ENCODE measurements around the gene AGPAT4.

Gene AGPAT4

GRCh38 chr6:161257793-161258457 is 15.9 kb downstream of the AGPAT4 start:
- Mint-ChIP-seq H3K9me3 (no peaks in the 10 kb centered on the region), H3K4me3 (no peak overlapping the region), H3K36me3 (ENCODE audit: insufficient read depth) (peaks cover 32% of the 10 kb centered on the region), H3K4me1 (ENCODE audit: low read depth in 2 of 2) (peaks cover 7 to 8% of the 10 kb centered on the region in 2 donors), H3K27ac (peak overlapping the region in 1 of 2 donors; percentile 20), H3K27me3 (no peaks in the 10 kb centered on the region)
- ATAC-seq (replicated peaks) (no peak), DNase-seq (no peak)

- ATAC-seq (replicated peaks) (no peak), DNase-seq (no peak)
- H3K36me3 Mint-ChIP-seq (ENCODE audit: insufficient read depth): peaks cover 29% of the 10 kb centered on the region
- H3K27ac Mint-ChIP-seq: peak overlapping the region in 1 of 2 donors; percentile 55
- no peaks in the 10 kb centered on the region for H3K9me3 Mint-ChIP-seq
- no peak overlapping the region for H3K4me3 Mint-ChIP-seq
- H3K27me3 Mint-ChIP-seq: no peaks in the 10 kb centered on the region
- H3K4me1 Mint-ChIP-seq (ENCODE audit: low read depth in 2 of 2): peaks cover 4 to 5% of the 10 kb centered on the region in 2 donors
Observed at GRCh38 chr6:161256407-161256806, 17.5 kb downstream of the AGPAT4 start.

GRCh38 chr6:161255518-161255917 is 18.3 kb downstream of the AGPAT4 start:
- no peak for ATAC-seq (replicated peaks)
- Mint-ChIP-seq H3K4me1 (ENCODE audit: low read depth in 2 of 2) (peaks cover 0 to 6% of the 10 kb centered on the region in 2 donors), H3K27ac (no peak overlapping the region), H3K36me3 (ENCODE audit: insufficient read depth) (peaks cover 25% of the 10 kb centered on the region), H3K9me3 (no peaks in the 10 kb centered on the region), H3K27me3 (no peaks in the 10 kb centered on the region), H3K4me3 (no peak overlapping the region)
- DNase-seq: no peak

- DNase-seq (no peak), ATAC-seq (replicated peaks) (no peak)
- H3K9me3 Mint-ChIP-seq: no peaks in the 10 kb centered on the region
- H3K36me3 Mint-ChIP-seq (ENCODE audit: insufficient read depth): peaks cover 17% of the 10 kb centered on the region
- peaks cover 0 to 6% of the 10 kb centered on the region in 2 donors for H3K4me1 Mint-ChIP-seq (ENCODE audit: low read depth in 2 of 2)
- peak overlapping the region in 1 of 2 donors; percentile 44 for H3K27ac Mint-ChIP-seq
- no peaks in the 10 kb centered on the region for H3K27me3 Mint-ChIP-seq
- no peak overlapping the region for H3K4me3 Mint-ChIP-seq
Observed at GRCh38 chr6:161254464-161255253, 19.2 kb downstream of the AGPAT4 start.

GRCh38 chr6:161254126-161254463 is 19.8 kb downstream of the AGPAT4 start:
- Mint-ChIP-seq H3K9me3 (no peaks in the 10 kb centered on the region), H3K36me3 (ENCODE audit: insufficient read depth) (peaks cover 14% of the 10 kb centered on the region), H3K4me3 (no peak overlapping the region), H3K27me3 (no peaks in the 10 kb centered on the region), H3K4me1 (ENCODE audit: low read depth in 2 of 2) (peaks cover 0 to 9% of the 10 kb centered on the region in 2 donors), H3K27ac (no peak overlapping the region)
- ATAC-seq (replicated peaks) (no peak), DNase-seq (no peak)

- ATAC-seq (replicated peaks): no peak
- no peak for DNase-seq
- H3K36me3 Mint-ChIP-seq (ENCODE audit: insufficient read depth): peaks cover 12% of the 10 kb centered on the region
- H3K27me3 Mint-ChIP-seq: no peaks in the 10 kb centered on the region
- peaks cover 0 to 8% of the 10 kb centered on the region in 2 donors for H3K4me1 Mint-ChIP-seq (ENCODE audit: low read depth in 2 of 2)
- peak overlapping the region; percentile 38 to 56 for H3K27ac Mint-ChIP-seq
- H3K9me3 Mint-ChIP-seq: no peaks in the 10 kb centered on the region
- H3K4me3 Mint-ChIP-seq: no peak overlapping the region
Observed at GRCh38 chr6:161251345-161251744, 22.5 kb downstream of the AGPAT4 start.

- Mint-ChIP-seq H3K36me3 (ENCODE audit: insufficient read depth) (peaks cover 6% of the 10 kb centered on the region), H3K4me3 (no peak overlapping the region), H3K4me1 (ENCODE audit: low read depth in 2 of 2) (peaks cover 0 to 8% of the 10 kb centered on the region in 2 donors), H3K27me3 (no peaks in the 10 kb centered on the region), H3K9me3 (no peaks in the 10 kb centered on the region), H3K27ac (no peak overlapping the region)
- DNase-seq (no peak), ATAC-seq (replicated peaks) (no peak)
Observed at GRCh38 chr6:161249327-161249726, 24.5 kb downstream of the AGPAT4 start.

GRCh38 chr6:161246725-161247124 is 27.1 kb downstream of the AGPAT4 start:
- ATAC-seq (replicated peaks): no peak

GRCh38 chr6:161245363-161245762 is 28.5 kb downstream of the AGPAT4 start:
- Mint-ChIP-seq H3K4me1 (ENCODE audit: low read depth in 2 of 2) (peaks cover 19 to 23% of the 10 kb centered on the region in 2 donors), H3K27ac (peak overlapping the region; percentile 95), H3K27me3 (no peaks in the 10 kb centered on the region), H3K9me3 (no peaks in the 10 kb centered on the region), H3K36me3 (ENCODE audit: insufficient read depth) (peaks cover 23% of the 10 kb centered on the region), H3K4me3 (no peak overlapping the region)
- DNase-seq (no peak), ATAC-seq (replicated peaks) (no peak)

More at GRCh38 chr6:161246725-161247124, 27.1 kb downstream of the AGPAT4 start:
- no peak overlapping the region for H3K27ac Mint-ChIP-seq
- DNase-seq: no peak
- no peak overlapping the region for H3K4me3 Mint-ChIP-seq
- H3K9me3 Mint-ChIP-seq: no peaks in the 10 kb centered on the region
- peaks cover 17 to 27% of the 10 kb centered on the region in 2 donors for H3K4me1 Mint-ChIP-seq (ENCODE audit: low read depth in 2 of 2)
- peaks cover 27% of the 10 kb centered on the region for H3K36me3 Mint-ChIP-seq (ENCODE audit: insufficient read depth)
- H3K27me3 Mint-ChIP-seq: no peaks in the 10 kb centered on the region

GRCh38 chr6:161244725-161245124 is 29.1 kb downstream of the AGPAT4 start:
- no peak overlapping the region for H3K4me3 Mint-ChIP-seq
- H3K27ac Mint-ChIP-seq: peak overlapping the region; percentile 95
- no peaks in the 10 kb centered on the region for H3K9me3 Mint-ChIP-seq
- H3K36me3 Mint-ChIP-seq (ENCODE audit: insufficient read depth): peaks cover 23% of the 10 kb centered on the region
- DNase-seq (no peak), ATAC-seq (replicated peaks) (no peak)
- no peaks in the 10 kb centered on the region for H3K27me3 Mint-ChIP-seq
- H3K4me1 Mint-ChIP-seq (ENCODE audit: low read depth in 2 of 2): peaks cover 25 to 28% of the 10 kb centered on the region in 2 donors

GRCh38 chr6:161242779-161243693 is 30.8 kb downstream of the AGPAT4 start:
- Mint-ChIP-seq H3K36me3 (ENCODE audit: insufficient read depth) (peaks cover 23% of the 10 kb centered on the region), H3K27me3 (no peaks in the 10 kb centered on the region), H3K9me3 (no peaks in the 10 kb centered on the region), H3K4me3 (peak overlapping the region; percentile 47 to 51), H3K27ac (peak overlapping the region; percentile 95), H3K4me1 (ENCODE audit: low read depth in 2 of 2) (peaks cover 25% of the 10 kb centered on the region in 2 donors)
- DNase-seq (peak; percentile 70 to 82 (median 79)), ATAC-seq (replicated peaks) (peak; percentile 92)

GRCh38 chr6:161242113-161242512 is 31.7 kb downstream of the AGPAT4 start:
- Mint-ChIP-seq H3K4me3 (peak overlapping the region; percentile 45 to 47), H3K9me3 (no peaks in the 10 kb centered on the region)
- DNase-seq: peak in 2 of 3 experiments; percentile 20 to 35

GRCh38 chr6:161239001-161239400 is 34.9 kb downstream of the AGPAT4 start:
- Mint-ChIP-seq H3K4me3 (no peak overlapping the region), H3K36me3 (ENCODE audit: insufficient read depth) (peaks cover 23% of the 10 kb centered on the region), H3K9me3 (no peaks in the 10 kb centered on the region)

More at GRCh38 chr6:161242113-161242512, 31.7 kb downstream of the AGPAT4 start:
- peaks cover 23% of the 10 kb centered on the region for H3K36me3 Mint-ChIP-seq (ENCODE audit: insufficient read depth)
- H3K27me3 Mint-ChIP-seq: no peaks in the 10 kb centered on the region
- H3K4me1 Mint-ChIP-seq (ENCODE audit: low read depth in 2 of 2): peaks cover 25% of the 10 kb centered on the region in 2 donors
- ATAC-seq (replicated peaks): peak; percentile 58
- H3K27ac Mint-ChIP-seq: peak overlapping the region; percentile 95

More at GRCh38 chr6:161239001-161239400, 34.9 kb downstream of the AGPAT4 start:
- ATAC-seq (replicated peaks) (no peak), DNase-seq (no peak)
- H3K27me3 Mint-ChIP-seq: no peaks in the 10 kb centered on the region
- H3K4me1 Mint-ChIP-seq (ENCODE audit: low read depth in 2 of 2): peaks cover 29 to 30% of the 10 kb centered on the region in 2 donors
- H3K27ac Mint-ChIP-seq: no peak overlapping the region
